ENCODE measurements around the gene ATN1. TPM values are rescaled to one million over a fixed set of nuclear protein-coding genes. Genes with fewer than 3 reads are reported as not detected.

ATN1 gene
- total RNA-seq, 1 experiment from 2014 or later, result 126 TPM

- Histone ChIP-seq H3K27me3 (replicated peaks; ENCODE audit: control insufficient read depth, insufficient read depth, low read length) (no peaks in the 10 kb centered on the region), H3K36me3 (ENCODE audit: control insufficient read depth, insufficient read depth, low read length) (peaks cover 14% of the 10 kb centered on the region), H3K9me3 (no peaks in the 10 kb centered on the region), H3K4me3 (ENCODE audit: low read depth, low read length) (peak overlapping the region; percentile 55), H3K4me1 (peaks cover 10% of the 10 kb centered on the region)
- Mint-ChIP-seq H3K27ac (ENCODE audit: unreplicated experiment) (peak overlapping the region; percentile 92), H3K36me3 (ENCODE audit: insufficient read depth, unreplicated experiment) (peaks cover 88% of the 10 kb centered on the region), H3K9me3 (ENCODE audit: unreplicated experiment) (no peaks in the 10 kb centered on the region), H3K4me1 (ENCODE audit: low read depth, unreplicated experiment) (peaks cover 25% of the 10 kb centered on the region), H3K27me3 (ENCODE audit: insufficient read depth, unreplicated experiment) (no peaks in the 10 kb centered on the region), H3K4me3 (ENCODE audit: unreplicated experiment) (peak overlapping the region; percentile 73)
- ChIA-PET POLR2A (interaction anchor here (1.1 to 1.3 kb wide), 10 partner anchors 8 to 466 kb away, joined by 3 to 20 read pairs (median 9); partner anchors contain the start of genes ATN1, CDCA3, SPSB2 and USP5), CTCF (interaction anchor here (0.9 to 3.0 kb wide), 11 partner anchors 10 to 170 kb away, joined by 3 to 56 read pairs (median 10); partner anchors contain the start of genes ATN1, CDCA3, SPSB2 and USP5)
- no TSS peak for BruUV-seq (replicated peaks)
- DNase-seq, result no peak
- intact Hi-C loops (cut with micrococcal nuclease; ENCODE audit: unreplicated experiment), result loop anchor here (1.0 kb wide), 1 partner anchor 64 kb away; the partner anchor contains the start of gene SPSB2
- TF ChIP-seq, protein P1, sequence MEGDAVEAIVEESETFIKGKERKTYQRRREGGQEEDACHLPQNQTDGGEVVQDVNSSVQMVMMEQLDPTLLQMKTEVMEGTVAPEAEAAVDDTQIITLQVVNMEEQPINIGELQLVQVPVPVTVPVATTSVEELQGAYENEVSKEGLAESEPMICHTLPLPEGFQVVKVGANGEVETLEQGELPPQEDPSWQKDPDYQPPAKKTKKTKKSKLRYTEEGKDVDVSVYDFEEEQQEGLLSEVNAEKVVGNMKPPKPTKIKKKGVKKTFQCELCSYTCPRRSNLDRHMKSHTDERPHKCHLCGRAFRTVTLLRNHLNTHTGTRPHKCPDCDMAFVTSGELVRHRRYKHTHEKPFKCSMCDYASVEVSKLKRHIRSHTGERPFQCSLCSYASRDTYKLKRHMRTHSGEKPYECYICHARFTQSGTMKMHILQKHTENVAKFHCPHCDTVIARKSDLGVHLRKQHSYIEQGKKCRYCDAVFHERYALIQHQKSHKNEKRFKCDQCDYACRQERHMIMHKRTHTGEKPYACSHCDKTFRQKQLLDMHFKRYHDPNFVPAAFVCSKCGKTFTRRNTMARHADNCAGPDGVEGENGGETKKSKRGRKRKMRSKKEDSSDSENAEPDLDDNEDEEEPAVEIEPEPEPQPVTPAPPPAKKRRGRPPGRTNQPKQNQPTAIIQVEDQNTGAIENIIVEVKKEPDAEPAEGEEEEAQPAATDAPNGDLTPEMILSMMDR (IDR thresholded peaks at IDR 0.05; ENCODE audit: insufficient read depth in 1 of 2, low read depth in 1 of 2, low read length in 1 of 2, severe bottlenecking in 1 of 2, unreplicated experiment in 1 of 2), result no peak
These were observed 9.1 kb downstream of the ATN1 start for GRCh38 chr12:6936636-6937480.

GRCh38 chr12:6937481-6938352 lies 10.0 kb downstream of the ATN1 start:
- intact Hi-C loops (cut with micrococcal nuclease; ENCODE audit: unreplicated experiment), result loop anchor here (1.0 kb wide), 3 partner anchors 13 to 68 kb away; partner anchors contain the start of gene SPSB2
- no peaks in the 10 kb centered on the region for H3K9me3 ChIP-seq
- H3K27me3 ChIP-seq (replicated peaks; ENCODE audit: control insufficient read depth, insufficient read depth, low read length), result no peaks in the 10 kb centered on the region
- Mint-ChIP-seq H3K36me3 (ENCODE audit: insufficient read depth, unreplicated experiment) (peaks cover 93% of the 10 kb centered on the region), H3K27ac (ENCODE audit: unreplicated experiment) (peak overlapping the region; percentile 92), H3K4me1 (ENCODE audit: low read depth, unreplicated experiment) (peaks cover 25% of the 10 kb centered on the region), H3K4me3 (ENCODE audit: unreplicated experiment) (peak overlapping the region; percentile 73), H3K27me3 (ENCODE audit: insufficient read depth, unreplicated experiment) (no peaks in the 10 kb centered on the region), H3K9me3 (ENCODE audit: unreplicated experiment) (no peaks in the 10 kb centered on the region)
- TF ChIP-seq, protein P1 (IDR thresholded peaks at IDR 0.05; ENCODE audit: insufficient read depth in 1 of 2, low read depth in 1 of 2, low read length in 1 of 2, severe bottlenecking in 1 of 2, unreplicated experiment in 1 of 2), result peak; percentile 98 to 99
- peak; percentile 97 for DNase-seq
- peaks cover 11% of the 10 kb centered on the region for H3K4me1 ChIP-seq
- peak overlapping the region; percentile 55 for H3K4me3 ChIP-seq (ENCODE audit: low read depth, low read length)
- POLR2A ChIA-PET, result interaction anchor here (0.5 to 1.3 kb wide), 20 partner anchors 8 to 760 kb away, joined by 3 to 20 read pairs (median 5); partner anchors contain the start of genes ATN1, CDCA3, SPSB2 and USP5
- peaks cover 12% of the 10 kb centered on the region for H3K36me3 ChIP-seq (ENCODE audit: control insufficient read depth, insufficient read depth, low read length)
- TSS peak; percentile 88 for BruUV-seq (replicated peaks)
- CTCF ChIA-PET, result interaction anchor here (0.6 to 3.0 kb wide), 20 partner anchors 9 to 736 kb away, joined by 3 to 56 read pairs (median 4); partner anchors contain the start of genes ATN1, CDCA3, GAPDH and SPSB2
